OCI-LY1 (cell line): ENCODE measurements around the gene TPSAB1.

Experiments used
- H2AFZ ChIP-seq: fragments of 200-600 bp; sonication (generic), shearing (Covaris generic); 2 replicates; pipeline ENCODE4 v1.6.0; 2014; ENCODE audit warnings: antibody characterized with exemption, mild to moderate bottlenecking, low read length
- H3F3A ChIP-seq: fragments of 200-600 bp; sonication (generic), shearing (Covaris generic); 2 replicates; pipeline ENCODE4 v1.6.0; 2014; ENCODE audit warnings: mild to moderate bottlenecking, antibody characterized with exemption, low read length, moderate library complexity; ENCODE audit not compliant: insufficient read depth
- H3K27ac ChIP-seq: fragments of 200-600 bp; sonication (generic); 2 replicates; pipeline ENCODE4 v1.5.1; 2014; ENCODE audit warnings: low read length, mixed run types, mild to moderate bottlenecking, low read depth; ENCODE audit not compliant: poor library complexity, severe bottlenecking
- H3K27me3 ChIP-seq: fragments of 200-600 bp; sonication (generic); 2 replicates; pipeline ENCODE4 v1.6.0; 2014; ENCODE audit warnings: antibody characterized with exemption, mild to moderate bottlenecking, low read length, moderate library complexity; ENCODE audit not compliant: insufficient read depth
- H3K36me3 ChIP-seq: fragments of 200-600 bp; sonication (generic); 2 replicates; pipeline ENCODE4 v1.6.1; 2014; ENCODE audit warnings: mild to moderate bottlenecking, antibody characterized with exemption, low read length, moderate library complexity, mixed read lengths; ENCODE audit not compliant: insufficient read depth
- H3K4me1 ChIP-seq: fragments of 200-600 bp; sonication (generic); 2 replicates; pipeline ENCODE4 v1.5.1; 2014; ENCODE audit warnings: mild to moderate bottlenecking, low read length, moderate library complexity; ENCODE audit not compliant: insufficient read depth, severe bottlenecking
- H3K4me2 ChIP-seq: fragments of 200-600 bp; sonication (generic), shearing (Covaris generic); 2 replicates; pipeline ENCODE4 v1.6.1; 2014; ENCODE audit warnings: low read length
- H3K4me3 ChIP-seq: fragments of 200-600 bp; sonication (generic); 2 replicates; pipeline ENCODE4 v1.5.1; 2014; ENCODE audit warnings: low read length, low read depth, mild to moderate bottlenecking, mixed read lengths; ENCODE audit not compliant: poor library complexity, severe bottlenecking
- H3K79me2 ChIP-seq: fragments of 200-600 bp; shearing (Covaris generic); 2 replicates; pipeline ENCODE4 v1.6.1; 2016; ENCODE audit warnings: mixed run types, low read length, mixed read lengths; ENCODE audit not compliant: insufficient read depth
- H3K9ac ChIP-seq: fragments of 200-600 bp; sonication (generic), shearing (Covaris generic); 2 replicates; pipeline ENCODE4 v1.6.1; 2014; ENCODE audit warnings: mild to moderate bottlenecking, low read length, mixed read lengths
- H3K9me2 ChIP-seq: fragments of 200-600 bp; sonication (generic), shearing (Covaris generic); 2 replicates; pipeline ENCODE4 v1.6.1; 2014; ENCODE audit warnings: low read depth, mild to moderate bottlenecking, low read length, mixed read lengths
- H3K9me3 ChIP-seq: fragments of 200-600 bp; shearing (Covaris generic); 2 replicates; pipeline ENCODE4 v1.6.1; 2014; ENCODE audit warnings: low read length, mixed read lengths
- H4K20me1 ChIP-seq: fragments of 200-600 bp; sonication (generic), shearing (Covaris generic); 2 replicates; pipeline ENCODE4 v1.6.0; 2016; ENCODE audit warnings: mild to moderate bottlenecking, low read length; ENCODE audit not compliant: insufficient read depth
- EZH2 ChIP-seq: fragments of 200-600 bp; sonication (generic), shearing (Covaris generic); IDR thresholded peaks from 2 replicates; pipeline ENCODE4 v1.8.0; 2017; ENCODE audit warnings: borderline replicate concordance, mixed run types, mild to moderate bottlenecking, antibody characterized with exemption, low read length, moderate library complexity, mixed read lengths
- TF ChIP-seq, protein P1 (sequence below): fragments of 200-600 bp; sonication (generic), shearing (Covaris generic); IDR thresholded peaks from 2 replicates; pipeline ENCODE4 v1.5.1; 2017; ENCODE audit warnings: mild to moderate bottlenecking, antibody characterized with exemption, low read length, moderate library complexity, mixed read lengths

The TPSAB1 gene

DNA sequence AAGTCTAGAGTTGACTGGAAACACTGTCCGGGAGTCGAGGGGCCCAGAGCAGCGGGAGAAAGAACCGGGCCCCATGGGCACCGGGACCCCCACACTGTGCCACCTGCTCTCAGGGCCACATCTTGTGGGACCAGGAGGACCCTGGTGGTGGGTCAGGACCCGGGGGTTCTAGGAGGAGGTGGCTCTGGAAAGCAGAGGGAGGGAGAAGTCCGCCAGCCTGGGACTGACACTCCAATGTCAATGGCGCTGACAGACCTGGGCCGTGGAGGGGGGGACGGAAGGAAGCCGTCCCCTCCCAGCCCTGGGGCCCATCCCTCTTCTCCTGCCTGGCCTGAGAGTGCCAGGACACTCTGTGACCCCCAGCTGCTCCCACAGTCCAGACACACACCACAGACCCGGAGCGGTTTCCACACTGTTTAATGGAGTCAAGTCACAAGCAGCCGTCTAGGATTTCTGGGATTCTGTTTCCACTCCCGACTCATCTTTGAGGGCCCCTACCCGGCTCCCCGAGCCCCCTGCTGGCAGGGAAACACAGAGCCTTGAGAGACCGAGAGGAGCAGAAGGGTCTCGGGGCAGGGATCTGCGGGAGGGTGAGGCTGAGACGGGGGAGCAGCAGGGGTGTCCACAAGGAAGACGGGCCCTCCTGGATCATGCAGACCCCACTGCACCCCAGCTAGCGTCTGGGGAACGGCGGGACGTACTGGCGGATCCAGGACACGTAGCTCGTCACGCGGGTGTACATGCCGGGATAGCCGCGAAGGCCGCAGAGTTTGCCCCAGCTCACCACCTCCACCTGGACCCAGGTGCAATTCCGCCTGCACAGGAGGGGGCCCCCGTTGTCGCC lies 45.4 kb downstream of the TPSAB1 start:
- Histone ChIP-seq H3K4me2 (no peak overlapping the region), H3K9me2 (no peaks in the 10 kb centered on the region), H3F3A (no peaks in the 10 kb centered on the region), H3K27me3 (0 out of 2 replicates have a peak, but pooled peaks cover 16% of the 10 kb centered on the region), H3K9ac (no peak overlapping the region), H4K20me1 (no peaks in the 10 kb centered on the region), H3K9me3 (no peaks in the 10 kb centered on the region), H3K4me1 (no peaks in the 10 kb centered on the region), H3K4me3 (no peak overlapping the region), H3K79me2 (no peaks in the 10 kb centered on the region), H2AFZ (no peak overlapping the region), H3K27ac (no peak overlapping the region), H3K36me3 (no peaks in the 10 kb centered on the region)
- TF ChIP-seq, protein P1, sequence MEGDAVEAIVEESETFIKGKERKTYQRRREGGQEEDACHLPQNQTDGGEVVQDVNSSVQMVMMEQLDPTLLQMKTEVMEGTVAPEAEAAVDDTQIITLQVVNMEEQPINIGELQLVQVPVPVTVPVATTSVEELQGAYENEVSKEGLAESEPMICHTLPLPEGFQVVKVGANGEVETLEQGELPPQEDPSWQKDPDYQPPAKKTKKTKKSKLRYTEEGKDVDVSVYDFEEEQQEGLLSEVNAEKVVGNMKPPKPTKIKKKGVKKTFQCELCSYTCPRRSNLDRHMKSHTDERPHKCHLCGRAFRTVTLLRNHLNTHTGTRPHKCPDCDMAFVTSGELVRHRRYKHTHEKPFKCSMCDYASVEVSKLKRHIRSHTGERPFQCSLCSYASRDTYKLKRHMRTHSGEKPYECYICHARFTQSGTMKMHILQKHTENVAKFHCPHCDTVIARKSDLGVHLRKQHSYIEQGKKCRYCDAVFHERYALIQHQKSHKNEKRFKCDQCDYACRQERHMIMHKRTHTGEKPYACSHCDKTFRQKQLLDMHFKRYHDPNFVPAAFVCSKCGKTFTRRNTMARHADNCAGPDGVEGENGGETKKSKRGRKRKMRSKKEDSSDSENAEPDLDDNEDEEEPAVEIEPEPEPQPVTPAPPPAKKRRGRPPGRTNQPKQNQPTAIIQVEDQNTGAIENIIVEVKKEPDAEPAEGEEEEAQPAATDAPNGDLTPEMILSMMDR = peak; percentile 30; the same call in 1 of the 2 replicates
- no peak for TF ChIP-seq EZH2

DNA sequence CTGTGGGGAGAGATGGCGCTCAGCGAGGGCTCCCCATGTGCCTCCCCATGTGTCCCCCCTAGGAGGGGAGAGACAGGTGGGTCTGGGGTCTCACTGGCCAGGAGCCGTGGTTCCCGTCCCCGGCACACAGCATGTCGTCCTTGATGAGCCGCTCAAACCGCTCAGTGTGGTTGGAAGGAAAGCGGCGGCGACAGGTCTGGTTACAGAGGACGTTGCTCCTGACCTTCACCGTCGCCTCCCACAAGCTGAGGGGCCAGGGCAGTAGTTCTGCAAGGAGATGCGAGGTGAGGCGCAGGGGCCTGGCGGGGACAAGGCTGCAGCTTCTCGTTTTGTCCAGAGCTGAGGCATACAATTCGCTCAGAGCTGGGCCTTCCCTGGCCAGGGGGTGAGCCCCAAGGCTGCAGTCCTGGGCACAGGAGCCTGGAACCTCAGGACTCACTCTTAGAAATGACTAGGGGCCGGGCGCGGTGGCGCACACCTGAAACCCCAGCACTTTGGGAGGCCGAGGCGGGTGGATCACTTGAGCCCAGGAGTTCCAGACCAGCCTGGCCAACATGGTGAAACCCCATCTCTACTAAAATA lies 46.1 kb downstream of the TPSAB1 start:
- H3K4me2 ChIP-seq = no peak overlapping the region
- H4K20me1 ChIP-seq = no peaks in the 10 kb centered on the region
- H3K79me2 ChIP-seq = no peaks in the 10 kb centered on the region
- H3K27ac ChIP-seq = no peak overlapping the region
- no peak overlapping the region for H2AFZ ChIP-seq
- 0 out of 2 replicates have a peak, but pooled peaks cover 13% of the 10 kb centered on the region for H3K27me3 ChIP-seq
- no peaks in the 10 kb centered on the region for H3K4me1 ChIP-seq
- H3F3A ChIP-seq = no peaks in the 10 kb centered on the region
- H3K4me3 ChIP-seq = no peak overlapping the region
- H3K9me3 ChIP-seq = no peaks in the 10 kb centered on the region
- no peaks in the 10 kb centered on the region for H3K36me3 ChIP-seq
- H3K9ac ChIP-seq = no peak overlapping the region
- no peaks in the 10 kb centered on the region for H3K9me2 ChIP-seq
- TF ChIP-seq, protein P1 = no peak
- TF ChIP-seq EZH2 = no peak

DNA sequence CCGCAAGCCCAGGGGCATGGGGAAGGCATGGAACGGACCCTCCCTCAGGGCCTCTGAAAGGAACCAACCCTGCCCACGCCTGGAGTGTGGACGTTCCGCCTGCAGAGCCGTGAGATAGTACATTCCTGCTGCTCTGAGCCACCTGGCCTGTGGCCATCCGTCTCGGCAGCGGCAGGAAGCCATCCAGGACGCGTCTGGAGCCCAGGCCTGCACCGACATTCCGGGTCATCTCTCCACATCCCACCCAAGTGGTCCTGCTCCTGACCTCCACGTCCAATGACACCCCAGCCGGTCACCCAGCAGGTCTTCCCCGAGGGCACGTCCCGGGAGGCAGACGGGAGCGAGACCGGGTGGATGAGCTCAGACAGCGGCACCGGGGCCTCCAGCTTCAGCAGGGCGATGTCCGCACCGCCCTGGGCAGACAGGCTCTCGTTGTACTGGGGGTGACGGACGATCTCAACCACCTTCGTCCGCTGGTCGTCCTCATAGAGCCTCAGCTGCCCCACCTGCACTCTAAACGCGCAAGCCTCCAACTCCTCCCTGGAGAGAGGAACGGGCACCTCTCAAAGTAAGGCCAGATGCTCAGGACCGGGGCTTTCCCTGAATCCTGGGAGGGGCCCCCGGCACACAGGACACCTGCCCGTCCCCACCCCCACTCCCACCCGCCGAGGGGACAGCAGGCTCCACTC lies 47.6 kb downstream of the TPSAB1 start:
- no peak overlapping the region for H2AFZ ChIP-seq
- H3K4me1 ChIP-seq = no peaks in the 10 kb centered on the region
- H3K79me2 ChIP-seq = no peaks in the 10 kb centered on the region
- no peak overlapping the region for H3K4me2 ChIP-seq
- no peak for TF ChIP-seq EZH2
- no peaks in the 10 kb centered on the region for H4K20me1 ChIP-seq
- H3K36me3 ChIP-seq = no peaks in the 10 kb centered on the region
- H3K27me3 ChIP-seq = 0 out of 2 replicates have a peak, but pooled peaks cover 12% of the 10 kb centered on the region
- H3K9me2 ChIP-seq = no peaks in the 10 kb centered on the region
- no peak overlapping the region for H3K9ac ChIP-seq
- no peaks in the 10 kb centered on the region for H3F3A ChIP-seq
- H3K9me3 ChIP-seq = no peaks in the 10 kb centered on the region
- H3K4me3 ChIP-seq = no peak overlapping the region
- H3K27ac ChIP-seq = no peak overlapping the region
